Breast epithelium (tissue), 4 donors: ENCODE data around the gene IGFBP7. TPM values are rescaled to one million over a fixed set of nuclear protein-coding genes. Genes with fewer than 3 reads are reported as not detected.
A peak's percentile ranks its signal among the peaks of the same experiment; 100 is the strongest.

Source experiments
- DNase-seq, 2 donors: peaks; one replicate each; pipeline ENCODE4 v3.0.0-alpha.2; 2019; ENCODE audit warnings: low spot score in 2 of 2
- H3K27ac ChIP-seq, 2 donors: fragments of 200-600 bp; sonication (generic) in 1 of 2; one replicate each; pipeline ENCODE4 v1.5.1; 2016 to 2019; ENCODE audit warnings: mild to moderate bottlenecking in 1 of 2
- H3K27me3 ChIP-seq, 2 donors: fragments of 200-600 bp; sonication (generic) in 1 of 2; one replicate each; pipeline versions ENCODE4 v1.5.1 to v1.6.0; 2017 to 2019; ENCODE audit warnings: control low read depth in 1 of 2, mild to moderate bottlenecking in 1 of 2
- H3K36me3 ChIP-seq: fragments of 200-600 bp; one replicate; pipeline ENCODE4 v1.5.1; 2019
- H3K4me1 ChIP-seq, 2 donors: fragments of 200-600 bp; sonication (generic); one replicate each; pipeline ENCODE4 v1.5.1; 2016 to 2019; ENCODE audit warnings: control low read depth in 1 of 2
- H3K4me3 ChIP-seq, 3 donors: fragments of 200-600 bp; sonication (generic); 1 replicate in 2 of 3; 2 replicates in 1 of 3; pipeline ENCODE4 v1.5.1; 2016 to 2019; ENCODE audit warnings: mild to moderate bottlenecking in 3 of 3, moderate library complexity in 2 of 3
- H3K9me3 ChIP-seq, 2 donors: fragments of 200-600 bp; sonication (generic) in 1 of 2; one replicate each; pipeline ENCODE4 v1.5.1; 2016 to 2019; ENCODE audit warnings: control low read depth in 1 of 2
- CTCF ChIP-seq, 3 donors: fragments of 450-650 bp; IDR thresholded peaks; one replicate each; pipeline ENCODE4 v1.5.1; 2016 to 2017; ENCODE audit warnings: antibody characterized with exemption in 3 of 3, mild to moderate bottlenecking in 3 of 3, moderate library complexity in 3 of 3
- POLR2A ChIP-seq: fragments of 450-650 bp; IDR thresholded peaks from one replicate; pipeline ENCODE4 v1.6.1; 2016; ENCODE audit warnings: antibody characterized with exemption, mild to moderate bottlenecking, moderate library complexity
- POLR2AphosphoS5 ChIP-seq, 3 donors: sonication (generic); formaldehyde crosslinking; IDR thresholded peaks; one replicate each; pipeline ENCODE4 v1.6.1; 2017; ENCODE audit warnings: antibody characterized with exemption in 3 of 3
- intact Hi-C: fragments of 100-400 bp; cut with DNase I; formaldehyde crosslinking; loops from one replicate; pipeline ENCODE4 v1.15.1; 2023; ENCODE audit warnings: low total_unique reads
- total RNA-seq, 3 donors: library from RNA; depleted of rRNA; stranded (reverse); fragments of >200 nt; gene quantifications; one replicate each; pipeline ENCODE4 v1.1.0, GENCODE V29; 2016

IGFBP7 gene
- total RNA-seq, 3 donors from 2014 or later = 205 to 769 (median 622) TPM

GRCh38 chr4:56999751-57000150, 110.4 kb downstream of the IGFBP7 start:
- H3K36me3 ChIP-seq = no peaks in the 10 kb centered on the region
- H3K27ac ChIP-seq = no peak overlapping the region
- intact Hi-C loops = no loop called here

GRCh38 chr4:56995525-56995924, 114.7 kb downstream of the IGFBP7 start:
- Histone ChIP-seq H3K27ac (peak overlapping the region; percentile 25 to 68), H3K27me3 (no peaks in the 10 kb centered on the region), H3K9me3 (no peaks in the 10 kb centered on the region), H3K4me3 (no peak overlapping the region), H3K36me3 (no peaks in the 10 kb centered on the region), H3K4me1 (no peaks in the 10 kb centered on the region)
- intact Hi-C loops = no loop called here
- TF ChIP-seq POLR2AphosphoS5 (IDR thresholded peaks at IDR 0.05) = peak in 1 of 3 donors; percentile 15
- TF ChIP-seq CTCF (IDR thresholded peaks at IDR 0.05) = no peak
- peak in 1 of 2 donors; percentile 33 for DNase-seq

More at GRCh38 chr4:56999751-57000150, 110.4 kb downstream of the IGFBP7 start:
- no peaks in the 10 kb centered on the region for H3K4me1 ChIP-seq
- no peak for TF ChIP-seq CTCF (IDR thresholded peaks at IDR 0.05)
- no peak for TF ChIP-seq POLR2AphosphoS5 (IDR thresholded peaks at IDR 0.05)
- no peak for DNase-seq
- H3K9me3 ChIP-seq = no peaks in the 10 kb centered on the region
- no peaks in the 10 kb centered on the region for H3K27me3 ChIP-seq
- no peak overlapping the region for H3K4me3 ChIP-seq

- Histone ChIP-seq H3K4me3 (no peak overlapping the region), H3K27me3 (no peaks in the 10 kb centered on the region), H3K4me1 (no peaks in the 10 kb centered on the region), H3K36me3 (no peaks in the 10 kb centered on the region), H3K9me3 (no peaks in the 10 kb centered on the region), H3K27ac (no peak overlapping the region)
- no peak for DNase-seq
- TF ChIP-seq POLR2A (no peak), POLR2AphosphoS5 (IDR thresholded peaks at IDR 0.05) (no peak), CTCF (IDR thresholded peaks at IDR 0.05) (no peak)
- intact Hi-C loops = no loop called here
Measured at GRCh38 chr4:56990109-56990905, 119.9 kb downstream of the IGFBP7 start.

- no peaks in the 10 kb centered on the region for H3K27me3 ChIP-seq
- H3K4me3 ChIP-seq = no peak overlapping the region
- no peak overlapping the region for H3K27ac ChIP-seq
- no peaks in the 10 kb centered on the region for H3K4me1 ChIP-seq
- intact Hi-C loops = no loop called here
- H3K9me3 ChIP-seq = no peaks in the 10 kb centered on the region
- H3K36me3 ChIP-seq = no peaks in the 10 kb centered on the region
- TF ChIP-seq CTCF (IDR thresholded peaks at IDR 0.05) (no peak), POLR2AphosphoS5 (IDR thresholded peaks at IDR 0.05) (no peak), POLR2A (no peak)
- no peak for DNase-seq
Measured at GRCh38 chr4:56986952-56987351, 123.2 kb downstream of the IGFBP7 start.

GRCh38 chr4:56986192-56986591, 124.0 kb downstream of the IGFBP7 start:
- Histone ChIP-seq H3K4me3 (no peak overlapping the region), H3K36me3 (no peaks in the 10 kb centered on the region)
- intact Hi-C loops = no loop called here

More at GRCh38 chr4:56986192-56986591, 124.0 kb downstream of the IGFBP7 start:
- Histone ChIP-seq H3K9me3 (no peaks in the 10 kb centered on the region), H3K27me3 (no peaks in the 10 kb centered on the region), H3K27ac (no peak overlapping the region), H3K4me1 (peaks cover 0 to 3% of the 10 kb centered on the region in 2 donors)
- DNase-seq = no peak
- TF ChIP-seq POLR2A (no peak), CTCF (IDR thresholded peaks at IDR 0.05) (no peak), POLR2AphosphoS5 (IDR thresholded peaks at IDR 0.05) (no peak)
